GM19025 (cell line): Measurements from ENCODE around the gene CD79A.
"Not testable (repeated sequence)": the region's sequence is repeated elsewhere in the genome, so short reads cannot be mapped to it uniquely, and the experiment has no call there.

Experiments
- ATAC-seq: cut with Tn5 transposase; IDR thresholded peaks from one replicate; pipeline ENCODE4 v1.9.1; 2021; ENCODE audit warnings: mild to moderate bottlenecking, low read depth, moderate library complexity; ENCODE audit not compliant: unreplicated experiment

CD79A gene

GRCh38 chr19:41904118-41904870 lies 27.2 kb downstream of the CD79A start:
- no peak for ATAC-seq

GRCh38 chr19:41905273-41906002 lies 28.4 kb downstream of the CD79A start:
- ATAC-seq, result no peak

- ATAC-seq, result no peak
Measured at GRCh38 chr19:41906271-41906670, 29.2 kb downstream of the CD79A start.

GRCh38 chr19:41906916-41907680 lies 30.0 kb downstream of the CD79A start:
- ATAC-seq, result no peak

GRCh38 chr19:41907994-41908615 lies 31.0 kb downstream of the CD79A start:
- ATAC-seq, result no peak

GRCh38 chr19:41908724-41909464 lies 31.8 kb downstream of the CD79A start:
- ATAC-seq, result no peak

- no peak for ATAC-seq
Measured at GRCh38 chr19:41909706-41910105, 32.6 kb downstream of the CD79A start.

- ATAC-seq, result no peak
Measured at GRCh38 chr19:41910240-41910991, 33.3 kb downstream of the CD79A start.

- ATAC-seq, result no peak
Measured at GRCh38 chr19:41910992-41911888, 34.2 kb downstream of the CD79A start.

- ATAC-seq, result no peak
Measured at GRCh38 chr19:41911889-41912731, 35.0 kb downstream of the CD79A start.

- ATAC-seq, result no peak
Measured at GRCh38 chr19:41912899-41913537, 35.9 kb downstream of the CD79A start.

- ATAC-seq, result no peak
Measured at GRCh38 chr19:41913538-41914423, 36.7 kb downstream of the CD79A start.

GRCh38 chr19:41914424-41914834 lies 37.4 kb downstream of the CD79A start:
- not testable (repeated sequence) for ATAC-seq

GRCh38 chr19:41915021-41915775 lies 38.1 kb downstream of the CD79A start:
- no peak for ATAC-seq

- ATAC-seq, result no peak
Measured at GRCh38 chr19:41915776-41916414, 38.8 kb downstream of the CD79A start.
